Spleen (tissue), 7 donors: ENCODE measurements around the gene PCBP3.

Experiments used
- POLR2A ChIP-seq, 3 donors: fragments of 450-650 bp; IDR thresholded peaks; one replicate each; pipeline ENCODE4 v1.5.1; 2017; ENCODE audit warnings: antibody characterized with exemption in 3 of 3, mild to moderate bottlenecking in 1 of 3
- POLR2AphosphoS5 ChIP-seq, 3 donors: sonication (generic); formaldehyde crosslinking; IDR thresholded peaks; one replicate each; pipeline ENCODE4 v1.5.1; 2017; ENCODE audit warnings: antibody characterized with exemption in 3 of 3
- TF ChIP-seq, protein P1 (sequence below), 11 experiments: fragments of 200-600 bp in 7 of 11; fragments of 450-650 bp in 4 of 11; sonication (generic) in 4 of 11; IDR thresholded peaks in 8 of 11; conservative IDR thresholded peaks in 3 of 11; 1 replicate in 7 of 11; 2 replicates in 4 of 11; pipeline versions ENCODE4 v1.4.0 to v1.8.0; 2016 to 2021; ENCODE audit warnings: antibody characterized with exemption in 11 of 11, inconsistent platforms in 4 of 11, mild to moderate bottlenecking in 1 of 11
- donor health status: DM: no; HTN: no; CAD: no; lungs with moderate emphysema.
- donor health status: DM: no; HTN: no; CAD: no.
- donor health status: DM: no; HTN: no; CAD: no.

DNA sequence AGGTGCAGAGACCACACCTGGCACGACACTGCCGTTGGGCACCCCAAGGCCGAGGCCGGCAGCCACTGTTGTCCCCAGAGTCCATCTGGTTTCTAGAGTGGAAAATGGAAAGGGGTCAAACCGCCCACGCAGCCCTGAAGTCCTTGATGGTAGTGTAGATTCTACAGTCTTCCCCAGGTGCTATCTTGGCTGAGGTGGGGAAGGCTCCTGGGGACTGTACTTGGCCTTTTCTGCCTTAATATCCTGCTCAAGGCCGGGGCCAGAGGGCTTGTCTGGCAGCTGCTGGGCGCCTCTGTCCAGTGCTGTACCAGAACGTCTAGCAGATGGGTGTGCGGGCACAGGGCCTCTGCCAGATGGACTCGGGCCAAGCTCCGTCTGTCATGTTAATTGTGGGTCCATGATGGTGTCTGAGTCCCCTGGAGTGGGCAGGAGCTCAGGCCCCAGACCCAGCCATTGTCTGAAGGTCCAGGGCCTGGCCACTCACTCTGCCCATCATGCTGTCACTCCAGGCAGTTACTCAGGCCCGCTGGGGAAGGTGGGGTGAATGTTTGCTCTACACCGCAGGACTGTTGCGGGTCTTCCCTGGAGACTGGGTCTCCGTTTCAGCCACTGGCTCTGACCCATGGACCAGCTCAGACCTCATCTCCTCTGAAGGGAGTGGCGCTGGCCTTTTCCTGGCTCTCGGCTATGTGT, 176.1 kb downstream of the PCBP3 start:
- TF ChIP-seq POLR2A (IDR thresholded peaks at IDR 0.05) (no peak), POLR2AphosphoS5 (IDR thresholded peaks at IDR 0.05) (no peak)
- TF ChIP-seq, protein P1, sequence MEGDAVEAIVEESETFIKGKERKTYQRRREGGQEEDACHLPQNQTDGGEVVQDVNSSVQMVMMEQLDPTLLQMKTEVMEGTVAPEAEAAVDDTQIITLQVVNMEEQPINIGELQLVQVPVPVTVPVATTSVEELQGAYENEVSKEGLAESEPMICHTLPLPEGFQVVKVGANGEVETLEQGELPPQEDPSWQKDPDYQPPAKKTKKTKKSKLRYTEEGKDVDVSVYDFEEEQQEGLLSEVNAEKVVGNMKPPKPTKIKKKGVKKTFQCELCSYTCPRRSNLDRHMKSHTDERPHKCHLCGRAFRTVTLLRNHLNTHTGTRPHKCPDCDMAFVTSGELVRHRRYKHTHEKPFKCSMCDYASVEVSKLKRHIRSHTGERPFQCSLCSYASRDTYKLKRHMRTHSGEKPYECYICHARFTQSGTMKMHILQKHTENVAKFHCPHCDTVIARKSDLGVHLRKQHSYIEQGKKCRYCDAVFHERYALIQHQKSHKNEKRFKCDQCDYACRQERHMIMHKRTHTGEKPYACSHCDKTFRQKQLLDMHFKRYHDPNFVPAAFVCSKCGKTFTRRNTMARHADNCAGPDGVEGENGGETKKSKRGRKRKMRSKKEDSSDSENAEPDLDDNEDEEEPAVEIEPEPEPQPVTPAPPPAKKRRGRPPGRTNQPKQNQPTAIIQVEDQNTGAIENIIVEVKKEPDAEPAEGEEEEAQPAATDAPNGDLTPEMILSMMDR (IDR thresholded peaks at IDR 0.05 in 8 of 11, conservative IDR thresholded peaks at IDR 0.05 in 3 of 11): no peak
